Endothelial cell of umbilical vein (primary cell): ENCODE measurements around the gene TBC1D5. TPM values are rescaled to one million over a fixed set of nuclear protein-coding genes. Genes with fewer than 3 reads are reported as not detected.

Source experiments
- BruUV-seq: library from RNA; stranded (reverse); fragments of 400-500 nt; replicated peaks from 2 replicates; lab custom pipeline; 2021; lab: Mats Ljungman, UMichigan
- CTCF ChIA-PET: fragments of 300-600, 350-600 bp; sonication (Branson Sonifier 250); formaldehyde crosslinking; loops from one replicate; lab custom pipeline; 2021; ENCODE audit warnings: antibody characterized with exemption, inconsistent platforms; lab: Charles Lee
- POLR2A ChIA-PET: fragments of 300-600, 350-600 bp; sonication (Branson Sonifier 250); formaldehyde crosslinking; loops from one replicate; lab custom pipeline; 2021; ENCODE audit warnings: antibody characterized with exemption, inconsistent platforms; lab: Charles Lee
- DNase-seq: peaks from one replicate; pipeline ENCODE4 v3.0.0-alpha.2; 2011; ENCODE audit warnings: low read depth, low spot score
- FAIRE-seq: peaks from 2 replicates; lab custom pipeline; 2011; peaks lifted over from hg19 to GRCh38; lab: Jason Lieb, UNC
- H2AFZ ChIP-seq: 2 replicates; pipeline ENCODE4 v1.6.0; 2012; ENCODE audit warnings: low read depth, low read length, control low read depth, inconsistent platforms
- H3K27ac ChIP-seq: 2 replicates; pipeline ENCODE4 v1.5.1; 2011; ENCODE audit warnings: low read depth, mild to moderate bottlenecking, control low read depth, low read length, moderate library complexity; ENCODE audit not compliant: insufficient read depth
- H3K27me3 ChIP-seq, 2 experiments: 2 replicates each; pipeline versions ENCODE4 v1.6.0 to v1.6.1; 2011; ENCODE audit warnings: low read length in 2 of 2, mixed read lengths in 1 of 2; ENCODE audit not compliant: control insufficient read depth in 2 of 2, insufficient read depth in 2 of 2
- H3K36me3 ChIP-seq, 2 experiments: 2 replicates in 1 of 2; 3 replicates in 1 of 2; pipeline ENCODE4 v1.5.1; 2011; ENCODE audit warnings: low read length in 2 of 2, mild to moderate bottlenecking in 1 of 2, moderate library complexity in 1 of 2; ENCODE audit not compliant: control insufficient read depth in 2 of 2, insufficient read depth in 2 of 2; ENCODE audit errors: extremely low read depth in 1 of 2
- H3K4me1 ChIP-seq: 3 replicates; pipeline ENCODE4 v1.5.1; 2011; ENCODE audit warnings: mild to moderate bottlenecking, low read length; ENCODE audit not compliant: control insufficient read depth, insufficient read depth; ENCODE audit errors: extremely low read depth
- H3K4me2 ChIP-seq: 2 replicates; pipeline ENCODE4 v1.6.1; 2011; ENCODE audit warnings: low read length, control low read depth, mixed read lengths; ENCODE audit not compliant: insufficient read depth
- H3K4me3 ChIP-seq, 3 experiments: fragments of 200-600 bp in 1 of 3; sonication (generic), shearing (Covaris generic) in 1 of 3; replicated peaks in 1 of 3; 2 replicates each; pipeline ENCODE4 v1.5.1; 2011 to 2016; ENCODE audit warnings: control low read depth in 3 of 3, low read length in 3 of 3, mild to moderate bottlenecking in 2 of 3, inconsistent platforms in 1 of 3, low read depth in 1 of 3, moderate library complexity in 1 of 3; ENCODE audit not compliant: insufficient read depth in 1 of 3
- H3K79me2 ChIP-seq: 2 replicates; pipeline ENCODE4 v1.6.0; 2012; ENCODE audit warnings: low read length, inconsistent platforms; ENCODE audit not compliant: control insufficient read depth, insufficient read depth
- H3K9ac ChIP-seq: replicated peaks from 2 replicates; pipeline ENCODE3; 2011; ENCODE audit warnings: low read length, control low read depth; ENCODE audit not compliant: insufficient read depth; ENCODE audit errors: extremely low read depth
- H3K9me1 ChIP-seq: replicated peaks from 3 replicates; pipeline ENCODE4 v1.6.0; 2011; ENCODE audit warnings: mild to moderate bottlenecking, low read length; ENCODE audit not compliant: control insufficient read depth, insufficient read depth; ENCODE audit errors: extremely low read depth
- H3K9me3 ChIP-seq: replicated peaks from 2 replicates; pipeline ENCODE4 v1.5.1; 2012; ENCODE audit warnings: low read length, inconsistent platforms; ENCODE audit not compliant: control insufficient read depth, insufficient read depth
- H4K20me1 ChIP-seq: replicated peaks from 2 replicates; pipeline ENCODE3; 2011; ENCODE audit warnings: mild to moderate bottlenecking, low read length; ENCODE audit not compliant: control insufficient read depth, insufficient read depth; ENCODE audit errors: extremely low read depth
- EZH2 ChIP-seq: IDR thresholded peaks from 2 replicates; pipeline ENCODE4 v1.6.1; 2012; ENCODE audit warnings: borderline replicate concordance, low read depth, mild to moderate bottlenecking, moderate library complexity, low read length, inconsistent platforms; ENCODE audit not compliant: severe bottlenecking
- FOS ChIP-seq: IDR thresholded peaks from 2 replicates; pipeline ENCODE4 v1.6.1; 2011; ENCODE audit warnings: mild to moderate bottlenecking, low read length, moderate library complexity, borderline replicate concordance; ENCODE audit not compliant: insufficient read depth
- GATA2 ChIP-seq: IDR thresholded peaks from 2 replicates; pipeline ENCODE4 v1.7.0; 2011; ENCODE audit warnings: low read depth, mild to moderate bottlenecking, moderate library complexity, mixed read lengths, low read length; ENCODE audit not compliant: insufficient read length, insufficient read depth
- JUN ChIP-seq: IDR thresholded peaks from 2 replicates; pipeline ENCODE4 v1.6.1; 2011; ENCODE audit warnings: borderline replicate concordance, low read depth; ENCODE audit not compliant: insufficient read length, insufficient read depth
- MYC ChIP-seq: IDR thresholded peaks from one replicate; pipeline ENCODE4 v1.6.1; 2011; ENCODE audit warnings: mild to moderate bottlenecking, low read depth, low read length
- POLR2A ChIP-seq: IDR thresholded peaks from 2 replicates; pipeline ENCODE4 v1.6.1; 2012; ENCODE audit warnings: low read depth, mild to moderate bottlenecking, control low read depth, low read length
- POLR2AphosphoS5 ChIP-seq: IDR thresholded peaks from 2 replicates; pipeline ENCODE4 v1.6.1; 2012; ENCODE audit warnings: low read depth, mild to moderate bottlenecking, control low read depth, low read length, moderate library complexity; ENCODE audit not compliant: insufficient read depth
- dilution Hi-C: fragments of 300-500 bp; cut with MboI; formaldehyde crosslinking; loops from one replicate; pipeline ENCODE4 v1.15.0; 2019; ENCODE audit warnings: low sequenced_read_pairs; ENCODE audit not compliant: extremely low pct_ligation_motif_present
- intact Hi-C: fragments of 100-400 bp; cut with micrococcal nuclease; formaldehyde crosslinking; loops from one replicate; pipeline ENCODE4 v1.10.0; 2022
- polyA plus RNA-seq, 4 experiments: library from polyadenylated mRNA; depleted of rRNA in 3 of 4; stranded (reverse) in 3 of 4; unstranded in 1 of 4; fragments of >200 nt; gene quantifications; 2 replicates each; pipeline versions ENCODE4 v1.2.1 to v1.2.3, GENCODE V29; 2011 to 2012; ENCODE audit warnings: missing spikeins in 1 of 4
- total RNA-seq: library from RNA; stranded (reverse); gene quantifications from 2 replicates; pipeline ENCODE4 v1.2.3, GENCODE V29; 2021
- TF ChIP-seq, protein P1 (sequence below): IDR thresholded peaks from 2 replicates; pipeline ENCODE4 v1.6.1; 2011; ENCODE audit not compliant: insufficient read depth, insufficient read length
- TF ChIP-seq, protein P2 (sequence below), 2 donors: IDR thresholded peaks; 1 replicate in 1 of 2; 2 replicates in 1 of 2; pipeline ENCODE4 v1.5.1; 2011; ENCODE audit warnings: low read length in 2 of 2, mild to moderate bottlenecking in 2 of 2, moderate library complexity in 2 of 2, control low read depth in 1 of 2, inconsistent platforms in 1 of 2, low read depth in 1 of 2; ENCODE audit not compliant: insufficient read depth in 1 of 2; ENCODE audit errors: extremely low read depth in 1 of 2

TBC1D5 gene
- total and polyA plus RNA-seq, 2 donors (not counting 3 experiments of a cell fraction or from before 2014, with no cell fraction given), result 17.5 to 44.7 TPM

DNA sequence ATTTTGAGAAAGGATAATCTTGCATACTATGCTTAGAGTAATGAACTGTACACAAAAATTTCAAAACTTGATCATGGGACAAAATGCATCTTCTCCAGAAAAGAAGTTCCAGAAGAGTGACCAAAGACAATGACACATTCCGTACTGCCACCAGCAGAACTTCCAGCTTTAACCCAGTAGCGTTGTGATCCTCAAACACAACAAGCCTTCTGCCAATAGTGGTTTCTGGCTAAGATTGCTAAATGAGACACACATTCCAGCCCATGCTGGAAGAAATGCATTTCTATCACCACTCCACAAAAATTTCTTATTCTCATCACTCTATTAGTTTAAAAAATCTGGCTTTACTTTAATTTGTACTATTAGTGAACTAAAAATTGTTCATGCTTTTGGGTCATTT, 334.9 kb downstream of the TBC1D5 start:
- no TSS peak for BruUV-seq
- FAIRE-seq, result no peak

More for the DNA sequence above, 334.9 kb downstream of the TBC1D5 start:
- Histone ChIP-seq H3K27me3 (no peaks in the 10 kb centered on the region), H2AFZ (no peak overlapping the region), H3K36me3 (no peaks in the 10 kb centered on the region), H3K9me1 (no peaks in the 10 kb centered on the region), H3K9me3 (no peaks in the 10 kb centered on the region), H3K27ac (no peak overlapping the region), H4K20me1 (no peaks in the 10 kb centered on the region), H3K4me1 (no peaks in the 10 kb centered on the region), H3K9ac (no peak overlapping the region), H3K4me3 (no peak overlapping the region), H3K4me2 (no peak overlapping the region), H3K79me2 (no peaks in the 10 kb centered on the region)
- intact Hi-C loops, result no loop called here
- ChIA-PET POLR2A (no interaction called here), CTCF (interaction anchor here (1.0 to 1.3 kb wide), 2 partner anchors 10 to 31 kb away, joined by 4 read pairs; no protein-coding TSS in a partner anchor)
- dilution Hi-C loops, result no loop called here
- DNase-seq, result no peak
- TF ChIP-seq MYC (no peak), EZH2 (no peak), POLR2A (no peak), GATA2 (no peak), POLR2AphosphoS5 (no peak), JUN (no peak), FOS (no peak)
- TF ChIP-seq, protein P1, sequence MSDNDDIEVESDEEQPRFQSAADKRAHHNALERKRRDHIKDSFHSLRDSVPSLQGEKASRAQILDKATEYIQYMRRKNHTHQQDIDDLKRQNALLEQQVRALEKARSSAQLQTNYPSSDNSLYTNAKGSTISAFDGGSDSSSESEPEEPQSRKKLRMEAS, result no peak
- TF ChIP-seq, protein P2, sequence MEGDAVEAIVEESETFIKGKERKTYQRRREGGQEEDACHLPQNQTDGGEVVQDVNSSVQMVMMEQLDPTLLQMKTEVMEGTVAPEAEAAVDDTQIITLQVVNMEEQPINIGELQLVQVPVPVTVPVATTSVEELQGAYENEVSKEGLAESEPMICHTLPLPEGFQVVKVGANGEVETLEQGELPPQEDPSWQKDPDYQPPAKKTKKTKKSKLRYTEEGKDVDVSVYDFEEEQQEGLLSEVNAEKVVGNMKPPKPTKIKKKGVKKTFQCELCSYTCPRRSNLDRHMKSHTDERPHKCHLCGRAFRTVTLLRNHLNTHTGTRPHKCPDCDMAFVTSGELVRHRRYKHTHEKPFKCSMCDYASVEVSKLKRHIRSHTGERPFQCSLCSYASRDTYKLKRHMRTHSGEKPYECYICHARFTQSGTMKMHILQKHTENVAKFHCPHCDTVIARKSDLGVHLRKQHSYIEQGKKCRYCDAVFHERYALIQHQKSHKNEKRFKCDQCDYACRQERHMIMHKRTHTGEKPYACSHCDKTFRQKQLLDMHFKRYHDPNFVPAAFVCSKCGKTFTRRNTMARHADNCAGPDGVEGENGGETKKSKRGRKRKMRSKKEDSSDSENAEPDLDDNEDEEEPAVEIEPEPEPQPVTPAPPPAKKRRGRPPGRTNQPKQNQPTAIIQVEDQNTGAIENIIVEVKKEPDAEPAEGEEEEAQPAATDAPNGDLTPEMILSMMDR (IDR thresholded peaks at IDR 0.05; ENCODE audit: extremely low read depth in 1 of 2, insufficient read depth in 1 of 2, low read depth in 1 of 2, low read length in 2 of 2), result no peak
